ENCODE results near the gene ZNF593OS. TPM values are rescaled to one million over a fixed set of nuclear protein-coding genes. Genes with fewer than 3 reads are reported as not detected.

The ZNF593OS gene
- not detected for total RNA-seq

GRCh38 chr1:26171084-26172072 lies at the start of gene ZNF593OS:
Gene ZNF593OS, minus strand, starts transcription at chr1:26171832. Its CDS starts 171 bp downstream, at chr1:26171661.
- H3K4me1 ChIP-seq, result no peaks in the 10 kb centered on the region
- intact Hi-C loops (cut with DNase I; ENCODE audit: low total_unique reads), result no loop called here
- no peak for TF ChIP-seq CTCF (IDR thresholded peaks at IDR 0.05)
- TF ChIP-seq POLR2AphosphoS5 (IDR thresholded peaks at IDR 0.05), result no peak
- TF ChIP-seq POLR2A (IDR thresholded peaks at IDR 0.05), result no peak
- H3K36me3 ChIP-seq, result no peaks in the 10 kb centered on the region
- no peak for DNase-seq (ENCODE audit: low spot score in 2 of 2)
- peak within 1 kb of the TSS; percentile 76 to 89 (median 80) for H3K4me3 ChIP-seq
- H3K27me3 ChIP-seq, result no peaks in the 10 kb centered on the region
- no peaks in the 10 kb centered on the region for H3K9me3 ChIP-seq
- peak within 1 kb of the TSS in 1 of 2 donors; percentile 87 for H3K27ac ChIP-seq

DNA sequence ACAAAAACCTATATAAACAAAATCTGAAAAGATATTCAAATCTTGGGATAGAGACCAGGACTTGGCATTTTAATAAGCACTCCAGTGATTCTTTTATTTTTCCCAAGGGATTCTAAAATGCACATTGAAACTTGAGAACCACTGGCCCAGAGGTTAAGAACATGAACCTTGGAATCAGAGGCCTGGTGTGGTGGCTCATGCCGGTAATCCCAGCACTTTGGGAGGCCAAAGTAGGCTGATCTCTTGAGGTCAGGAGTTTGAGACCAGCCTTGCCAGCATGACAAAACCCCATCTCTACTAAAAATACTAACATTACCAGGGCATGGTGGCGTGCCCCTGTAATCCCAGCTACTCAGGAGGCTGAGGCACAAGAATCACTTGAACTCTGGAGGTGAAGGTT lies 49.5 kb upstream of the ZNF593OS start:
- no peaks in the 10 kb centered on the region for H3K9me3 ChIP-seq
- no peaks in the 10 kb centered on the region for H3K27me3 ChIP-seq
- TF ChIP-seq CTCF (IDR thresholded peaks at IDR 0.05) (no peak), POLR2AphosphoS5 (IDR thresholded peaks at IDR 0.05) (no peak), POLR2A (IDR thresholded peaks at IDR 0.05) (no peak)
- no peaks in the 10 kb centered on the region for H3K36me3 ChIP-seq
- no peak for DNase-seq (ENCODE audit: low spot score in 2 of 2)
- H3K27ac ChIP-seq, result no peak overlapping the region
- H3K4me3 ChIP-seq, result no peak overlapping the region
- intact Hi-C loops (cut with DNase I; ENCODE audit: low total_unique reads), result no loop called here
- no peaks in the 10 kb centered on the region for H3K4me1 ChIP-seq

DNA sequence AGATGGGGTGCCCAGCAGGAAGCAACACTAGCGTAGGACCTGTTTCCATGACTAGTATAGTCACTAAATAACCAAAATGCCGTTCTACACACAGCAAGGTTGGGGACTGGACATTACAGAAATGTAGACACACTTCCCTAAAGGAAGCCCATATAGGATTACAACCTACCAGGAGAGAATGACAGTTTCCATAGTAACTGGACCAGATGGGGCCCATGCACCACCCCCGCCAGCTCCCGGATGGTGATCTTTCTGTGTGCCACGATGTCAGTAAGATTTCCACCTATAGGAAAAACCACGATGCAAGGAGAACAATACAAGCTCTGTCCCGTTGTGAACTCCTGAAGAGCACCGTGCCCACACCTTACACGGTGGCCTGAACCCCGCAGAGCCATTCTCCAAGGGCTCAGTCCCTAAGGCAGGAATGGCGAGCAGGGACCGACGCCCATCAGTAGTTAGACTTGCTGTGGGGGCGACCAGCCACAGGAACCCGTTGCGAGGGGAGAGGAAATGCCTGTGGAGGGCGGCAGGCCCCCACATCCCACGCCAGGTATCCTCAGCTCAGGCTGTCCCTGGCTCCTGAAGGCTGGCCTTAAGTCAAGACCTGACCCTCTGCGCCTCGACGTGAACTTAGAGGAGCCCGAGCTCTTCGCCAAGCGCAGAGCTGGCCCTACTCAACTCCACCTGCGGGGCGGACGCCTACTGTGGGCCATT lies 48.7 kb upstream of the ZNF593OS start:
- no peaks in the 10 kb centered on the region for H3K27me3 ChIP-seq
- H3K4me3 ChIP-seq, result no peak overlapping the region
- H3K36me3 ChIP-seq, result no peaks in the 10 kb centered on the region
- no peaks in the 10 kb centered on the region for H3K4me1 ChIP-seq
- H3K27ac ChIP-seq, result no peak overlapping the region
- TF ChIP-seq POLR2AphosphoS5 (IDR thresholded peaks at IDR 0.05) (no peak), CTCF (IDR thresholded peaks at IDR 0.05) (no peak)
- no peak for DNase-seq (ENCODE audit: low spot score in 2 of 2)
- intact Hi-C loops (cut with DNase I; ENCODE audit: low total_unique reads), result no loop called here
- H3K9me3 ChIP-seq, result no peaks in the 10 kb centered on the region

DNA sequence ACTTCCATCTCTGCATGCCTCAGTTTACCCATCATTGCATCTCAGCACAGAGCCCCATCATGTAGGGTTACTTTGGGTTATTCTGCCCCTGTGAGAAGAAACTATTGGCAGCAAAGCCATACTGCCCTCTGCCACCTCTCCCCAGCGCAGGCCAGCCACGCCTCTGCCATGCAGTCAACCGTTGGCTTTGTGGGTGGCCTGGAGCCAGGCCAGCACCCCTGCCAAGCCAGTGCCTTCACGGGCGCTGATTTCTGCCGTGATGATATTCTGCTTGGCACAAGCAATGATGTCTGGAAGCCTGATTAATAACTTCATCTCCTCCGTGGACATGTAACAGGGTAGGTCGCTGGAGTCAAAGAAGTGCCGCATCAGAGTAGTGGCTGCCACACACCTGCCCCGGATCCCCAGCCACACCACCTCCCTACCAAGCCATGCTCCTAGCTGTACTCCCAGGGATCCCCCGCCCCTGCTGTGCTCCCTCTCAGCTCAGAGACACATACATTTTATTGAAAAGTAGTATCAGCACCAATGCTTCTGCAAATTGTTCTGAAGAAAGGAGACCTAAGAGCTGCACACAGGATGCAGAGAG lies 47.4 kb upstream of the ZNF593OS start:
- Histone ChIP-seq H3K9me3 (no peaks in the 10 kb centered on the region), H3K27ac (no peak overlapping the region), H3K4me1 (no peaks in the 10 kb centered on the region), H3K36me3 (no peaks in the 10 kb centered on the region), H3K27me3 (no peaks in the 10 kb centered on the region), H3K4me3 (no peak overlapping the region)
- intact Hi-C loops (cut with DNase I; ENCODE audit: low total_unique reads), result no loop called here
- DNase-seq (ENCODE audit: low spot score in 2 of 2), result no peak
- no peak for TF ChIP-seq CTCF (IDR thresholded peaks at IDR 0.05)
- TF ChIP-seq POLR2AphosphoS5 (IDR thresholded peaks at IDR 0.05), result no peak
- no peak for TF ChIP-seq POLR2A (IDR thresholded peaks at IDR 0.05)

Measured in breast epithelium (tissue), 4 donors.